Right lobe of liver (tissue), 4 donors: ENCODE measurements around the gene DHRS3.

Experiments used
- CTCF ChIP-seq, 4 donors: fragments of 200-600 bp in 3 of 4; fragments of 450-650 bp in 1 of 4; IDR thresholded peaks; one replicate each; pipeline versions ENCODE4 v1.5.1 to v1.8.0; 2016 to 2022; ENCODE audit warnings: antibody characterized with exemption in 4 of 4, mild to moderate bottlenecking in 2 of 4
- POLR2A ChIP-seq: fragments of 450-650 bp; IDR thresholded peaks from one replicate; pipeline ENCODE4 v1.6.1; 2017; ENCODE audit warnings: antibody characterized with exemption, mild to moderate bottlenecking
- donor health status: DM: no; HTN: no; CAD: no.
- donor health status: DM: no; HTN: no; CAD: no.
- donor health status: DM: no; HTN: yes; CAD: no.

- no peak for TF ChIP-seq POLR2A
- no peak for TF ChIP-seq CTCF (IDR thresholded peaks at IDR 0.05)
Measured at GRCh38 chr1:12648741-12649140, 30.7 kb upstream of the DHRS3 start.
